ENCODE results near the gene GLI3.

The GLI3 gene

GRCh38 chr7:41927380-41927779 lies 309.6 kb downstream of the GLI3 start:
- no peak for TF ChIP-seq CTCF (conservative IDR thresholded peaks at IDR 0.05)
- H3K27ac ChIP-seq, result no peak overlapping the region

- H3K27ac ChIP-seq, result no peak overlapping the region
- TF ChIP-seq CTCF (conservative IDR thresholded peaks at IDR 0.05), result no peak
Observed at GRCh38 chr7:41925946-41926345, 311.1 kb downstream of the GLI3 start.

- no peak for TF ChIP-seq CTCF (conservative IDR thresholded peaks at IDR 0.05)
- H3K27ac ChIP-seq, result no peak overlapping the region
Observed at GRCh38 chr7:41924796-41925195, 312.2 kb downstream of the GLI3 start.

- TF ChIP-seq CTCF (conservative IDR thresholded peaks at IDR 0.05), result no peak
- H3K27ac ChIP-seq, result no peak overlapping the region
Observed at GRCh38 chr7:41922373-41922772, 314.6 kb downstream of the GLI3 start.

- no peak overlapping the region for H3K27ac ChIP-seq
- TF ChIP-seq CTCF (conservative IDR thresholded peaks at IDR 0.05), result no peak
Observed at GRCh38 chr7:41921453-41921981, 315.5 kb downstream of the GLI3 start.

GRCh38 chr7:41918597-41918996 lies 318.4 kb downstream of the GLI3 start:
- TF ChIP-seq CTCF (conservative IDR thresholded peaks at IDR 0.05), result no peak

GRCh38 chr7:41916450-41916927 lies 320.5 kb downstream of the GLI3 start:
- H3K27ac ChIP-seq, result no peak overlapping the region

More at GRCh38 chr7:41918597-41918996, 318.4 kb downstream of the GLI3 start:
- no peak overlapping the region for H3K27ac ChIP-seq

More at GRCh38 chr7:41916450-41916927, 320.5 kb downstream of the GLI3 start:
- no peak for TF ChIP-seq CTCF (conservative IDR thresholded peaks at IDR 0.05)

All from VCaP (cell line).